Head of caudate nucleus (tissue), 42 donors: ENCODE measurements around the gene MAP3K20.

Experiments
- DNase-seq, 42 donors: peaks; one replicate each; pipeline versions ENCODE4 v3.0.0 to v3.0.0-alpha.2; 2020 to 2021; ENCODE audit warnings: mixed read lengths in 7 of 42
- intact Hi-C: fragments of 100-400 bp; cut with DNase I; formaldehyde crosslinking; loops from one replicate; pipeline ENCODE4 v1.15.0; 2022

MAP3K20 gene

DNA sequence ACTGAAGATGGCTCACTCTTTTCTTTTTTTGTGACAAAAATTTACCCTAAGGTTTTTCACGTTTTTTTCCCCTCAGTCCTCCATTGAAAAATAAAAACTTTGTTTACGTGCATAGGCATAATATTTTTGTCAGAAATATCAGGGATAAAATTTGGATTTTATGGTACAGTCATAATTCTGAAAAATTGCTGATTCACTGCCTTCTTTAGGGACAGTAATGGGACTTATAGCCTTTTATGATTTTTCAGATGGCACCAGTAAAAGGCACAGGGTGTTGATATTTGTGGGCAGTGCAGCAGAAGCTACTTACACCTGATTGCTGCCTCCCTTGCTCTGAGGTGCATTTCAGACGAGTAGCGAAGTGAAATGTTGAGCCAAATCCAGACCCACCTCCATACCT, 139.7 kb downstream of the MAP3K20 start:
- DNase-seq, result no peak
- intact Hi-C loops, result no loop called here

DNA sequence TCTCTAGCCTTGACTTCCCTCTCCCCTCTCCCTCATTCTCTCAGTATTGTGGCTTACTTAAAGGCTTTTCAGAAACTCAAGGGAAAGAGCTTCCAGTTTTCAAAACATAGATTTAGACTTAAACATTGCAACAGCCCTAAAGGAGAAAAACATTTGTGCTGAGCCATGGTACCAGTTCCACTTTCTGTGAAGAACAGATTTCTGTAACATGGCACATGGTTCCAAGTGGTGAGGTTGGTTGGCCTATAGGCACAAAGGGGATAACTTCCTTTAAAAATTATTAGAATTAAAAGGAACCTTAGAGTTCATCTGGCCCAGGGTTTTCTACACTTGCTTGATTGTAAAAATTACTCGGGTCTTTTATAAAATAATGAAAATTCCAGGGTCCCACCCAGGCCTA, 140.4 kb downstream of the MAP3K20 start:
- DNase-seq, result no peak
- intact Hi-C loops, result no loop called here

DNA sequence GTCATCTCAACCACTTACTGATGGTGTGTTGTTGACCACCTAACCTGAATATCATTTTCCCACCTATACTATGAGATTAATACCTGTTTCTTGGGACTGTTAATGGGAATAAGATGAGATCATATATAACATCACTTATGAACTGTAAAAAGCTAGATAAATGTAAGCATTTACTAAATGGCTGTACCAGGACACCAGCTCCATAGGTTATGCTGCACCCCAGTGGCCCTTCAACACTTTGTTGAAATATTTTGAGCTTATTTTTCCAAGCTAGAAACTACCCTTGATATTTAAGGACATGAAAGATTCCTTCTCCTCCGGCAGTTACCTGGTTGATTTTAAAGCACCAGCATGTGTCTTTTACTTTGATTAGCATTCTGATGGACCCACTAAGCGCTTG, 141.0 kb downstream of the MAP3K20 start:
- intact Hi-C loops, result no loop called here
- DNase-seq, result no peak

DNA sequence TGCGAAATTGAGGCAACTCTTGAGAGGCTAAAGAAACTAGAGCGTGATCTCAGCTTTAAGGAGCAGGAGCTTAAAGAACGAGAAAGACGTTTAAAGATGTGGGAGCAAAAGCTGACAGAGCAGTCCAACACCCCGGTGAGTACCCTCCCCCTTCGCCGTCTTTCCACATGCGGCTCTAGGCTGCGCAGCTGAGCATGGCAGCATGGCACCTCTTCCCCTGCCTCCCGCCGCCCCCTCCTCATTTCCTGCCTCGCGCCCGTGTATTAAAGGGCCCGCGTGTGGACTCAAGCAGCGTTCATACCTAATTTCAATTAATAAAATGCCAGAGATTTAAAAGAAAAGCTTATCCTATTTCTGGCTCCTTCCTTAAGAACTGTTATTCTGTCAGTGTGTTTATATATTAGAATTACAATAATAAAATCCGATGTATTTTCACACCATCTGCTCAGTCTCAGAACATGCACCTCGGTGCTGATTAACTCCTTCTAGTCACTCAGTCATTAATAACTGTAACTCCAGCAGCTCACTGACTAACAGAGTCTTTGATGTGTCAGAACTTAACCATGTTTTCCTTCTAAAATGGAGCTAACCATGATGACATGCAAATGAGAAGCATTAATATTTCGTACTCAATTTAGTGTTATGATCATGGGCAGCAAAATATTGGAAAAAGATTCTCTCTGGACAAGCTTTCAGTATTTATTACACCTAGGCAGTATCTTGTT, 141.6 kb downstream of the MAP3K20 start:
- intact Hi-C loops, result no loop called here
- DNase-seq, result peak in 33 of 42 donors; percentile 7 to 51 (median 32)

DNA sequence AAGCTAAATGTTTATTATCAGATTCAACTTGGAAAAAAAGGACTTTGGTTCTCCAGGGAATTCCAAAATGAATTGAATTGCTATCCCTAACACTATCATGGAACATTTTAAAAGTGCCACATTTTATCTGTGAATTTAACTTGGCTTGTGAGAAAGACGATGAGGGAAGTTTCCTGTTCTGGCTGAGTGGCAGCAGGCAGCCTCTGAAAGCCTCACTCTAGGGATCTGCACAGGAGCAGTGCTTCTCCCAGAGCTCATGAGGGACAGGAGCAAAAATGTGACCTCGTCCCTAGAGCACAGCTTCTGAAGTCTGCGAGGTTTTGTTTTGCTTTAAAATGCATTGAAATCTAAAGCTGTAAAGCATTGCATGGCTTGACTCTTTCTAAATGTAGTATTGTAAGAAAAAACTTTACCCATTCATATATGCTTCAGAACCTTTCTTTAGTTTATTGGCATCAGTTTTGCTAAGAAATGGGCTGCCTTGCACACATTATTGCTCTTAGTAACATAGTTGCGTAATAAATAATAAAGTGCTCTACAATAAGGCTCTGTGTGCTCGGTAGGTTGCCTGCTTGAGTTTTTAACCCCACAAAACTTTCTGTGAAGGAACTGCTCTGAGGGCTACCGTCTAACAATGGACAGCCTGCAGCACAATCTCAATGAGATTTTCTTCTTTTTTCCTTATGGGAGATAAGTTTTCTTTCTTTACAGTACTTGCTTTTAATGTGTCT, 142.8 kb downstream of the MAP3K20 start:
- intact Hi-C loops, result no loop called here
- DNase-seq, result peak in 3 of 42 donors; percentile 8 to 43 (median 19)

DNA sequence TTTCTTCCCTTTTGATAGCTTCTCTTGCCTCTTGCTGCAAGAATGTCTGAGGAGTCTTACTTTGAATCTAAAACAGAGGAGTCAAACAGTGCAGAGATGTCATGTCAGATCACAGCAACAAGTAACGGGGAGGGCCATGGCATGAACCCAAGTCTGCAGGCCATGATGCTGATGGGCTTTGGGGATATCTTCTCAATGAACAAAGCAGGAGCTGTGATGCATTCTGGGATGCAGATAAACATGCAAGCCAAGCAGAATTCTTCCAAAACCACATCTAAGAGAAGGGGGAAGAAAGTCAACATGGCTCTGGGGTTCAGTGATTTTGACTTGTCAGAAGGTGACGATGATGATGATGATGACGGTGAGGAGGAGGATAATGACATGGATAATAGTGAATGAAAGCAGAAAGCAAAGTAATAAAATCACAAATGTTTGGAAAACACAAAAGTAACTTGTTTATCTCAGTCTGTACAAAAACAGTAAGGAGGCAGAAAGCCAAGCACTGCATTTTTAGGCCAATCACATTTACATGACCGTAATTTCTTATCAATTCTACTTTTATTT, 145.6 kb downstream of the MAP3K20 start:
- intact Hi-C loops, result no loop called here
- DNase-seq, result peak in 1 of 42 donors; percentile 25

DNA sequence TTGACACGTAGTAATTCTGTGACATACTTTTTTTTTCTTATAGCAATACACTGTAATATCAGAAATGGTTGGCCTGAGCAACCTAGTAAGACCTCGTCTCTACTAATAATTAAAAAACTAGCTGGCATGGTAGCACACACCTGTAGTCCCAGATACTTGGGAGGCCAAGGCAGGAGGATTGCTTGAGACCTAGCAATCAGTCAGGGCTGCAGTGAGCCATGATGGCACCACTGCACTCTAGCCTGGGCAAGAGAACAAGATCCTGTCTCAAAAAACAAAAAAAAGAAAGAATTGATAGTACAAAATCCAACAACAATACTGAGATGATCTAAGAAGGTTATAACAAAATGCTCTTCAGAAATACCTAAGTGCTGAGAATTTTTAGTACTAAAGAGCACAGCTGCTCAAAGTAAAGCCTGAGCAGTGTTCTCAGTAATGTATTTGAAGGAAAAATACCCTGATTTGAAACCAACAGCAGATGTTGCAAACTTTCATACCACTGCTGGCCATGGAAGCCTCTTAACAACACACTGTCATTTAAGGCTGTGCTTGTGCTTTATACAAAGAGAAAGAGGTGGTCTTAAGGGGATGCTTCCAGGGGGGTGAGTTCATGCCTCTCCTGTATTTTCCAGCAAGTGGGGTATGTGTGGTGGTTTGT, 146.4 kb downstream of the MAP3K20 start:
- no peak for DNase-seq
- intact Hi-C loops, result no loop called here

DNA sequence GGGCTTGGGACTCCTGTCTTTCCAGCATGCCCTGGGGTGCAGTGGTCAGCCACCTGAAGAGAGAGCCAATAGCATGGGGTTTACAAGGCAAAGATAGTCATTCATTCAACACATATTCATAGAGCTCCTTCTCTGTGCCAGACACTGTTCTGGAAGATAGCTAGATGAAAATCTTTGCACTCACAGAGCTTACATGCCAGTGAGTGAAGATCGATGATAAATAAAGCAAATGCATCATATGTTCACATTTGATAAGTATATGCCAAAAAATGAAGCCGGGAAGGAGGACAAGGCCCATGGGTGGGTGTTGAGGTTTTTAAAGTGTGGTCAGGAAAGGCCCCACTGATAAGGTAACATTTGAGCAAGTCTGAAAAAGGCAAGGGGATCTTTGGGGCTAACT, 148.2 kb downstream of the MAP3K20 start:
- intact Hi-C loops, result no loop called here
- no peak for DNase-seq

DNA sequence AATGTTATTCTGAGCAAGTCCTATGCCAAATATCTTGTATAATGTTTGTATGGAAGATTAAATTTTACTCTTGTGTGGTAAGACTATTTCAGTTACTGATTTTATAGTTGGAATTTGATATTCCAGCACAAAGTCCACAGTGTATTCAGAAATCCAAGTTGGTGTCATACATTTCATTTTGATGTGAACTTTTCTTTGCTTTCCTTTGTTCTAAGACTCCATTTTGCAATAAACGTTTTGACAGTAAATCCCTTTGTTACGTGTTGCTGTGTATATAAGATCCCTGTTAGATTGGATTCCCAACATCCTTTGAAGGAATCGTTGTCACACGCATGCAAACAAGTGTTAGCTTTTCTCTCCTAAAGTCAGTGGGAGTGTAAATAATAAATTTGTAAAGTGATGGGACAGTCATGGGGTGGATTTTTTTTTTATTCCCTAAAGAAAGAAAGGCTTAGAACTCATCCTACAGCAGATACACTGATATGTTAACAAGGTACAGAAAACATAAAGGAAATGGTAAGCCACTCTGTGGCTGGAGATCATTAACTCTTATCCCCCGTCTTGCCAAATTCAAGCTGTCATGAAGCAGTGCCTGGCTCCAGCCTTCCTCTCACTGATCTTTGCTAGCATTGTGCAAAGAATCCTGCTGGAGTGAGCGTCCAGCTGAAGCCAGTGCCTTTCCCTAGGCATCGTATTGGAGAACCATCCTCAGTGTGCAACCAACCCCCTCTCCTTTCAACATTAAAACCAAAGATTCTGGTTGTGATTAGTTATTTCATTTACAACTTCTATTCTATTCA, 151.5 kb downstream of the MAP3K20 start:
- intact Hi-C loops, result no loop called here
- peak in 8 of 42 donors; percentile 11 to 47 (median 26) for DNase-seq

DNA sequence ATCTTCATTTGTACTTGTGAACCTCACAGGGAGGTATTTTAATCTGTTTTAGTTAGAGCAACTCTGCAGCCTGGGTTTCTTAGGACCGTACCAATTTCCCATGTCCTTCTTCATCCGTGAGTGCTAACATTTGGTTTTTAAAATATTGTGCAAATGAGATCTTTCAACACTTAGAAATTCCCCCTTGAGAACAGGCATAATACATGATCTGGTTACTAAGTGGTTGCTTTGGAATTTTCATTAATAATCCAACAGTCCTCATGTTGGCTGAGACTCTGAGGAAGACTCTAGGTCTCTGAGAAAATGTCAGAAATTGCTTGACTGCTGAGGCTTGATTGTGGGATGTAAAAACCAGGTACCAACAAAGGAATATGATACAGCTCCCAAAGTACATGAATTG, 153.4 kb downstream of the MAP3K20 start:
- intact Hi-C loops, result no loop called here
- DNase-seq, result no peak

DNA sequence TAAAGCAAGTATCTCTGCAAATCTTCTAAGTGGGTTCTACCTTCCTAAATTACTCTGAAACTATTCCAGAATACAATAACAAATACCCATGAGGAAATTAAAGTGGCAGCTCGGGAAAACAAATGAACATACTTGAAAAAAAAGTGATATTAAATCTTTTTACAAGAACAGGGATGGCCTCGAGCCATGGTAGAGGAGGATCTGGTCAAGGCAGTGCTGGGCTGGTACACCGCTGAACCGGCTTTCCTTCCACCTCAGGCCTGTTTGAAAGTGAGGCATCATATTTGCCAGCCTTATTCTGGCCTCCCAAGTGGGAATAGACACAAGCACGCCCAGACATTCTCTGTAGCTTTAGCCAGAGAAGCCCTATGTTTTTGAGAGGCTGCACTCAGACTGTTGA, 154.5 kb downstream of the MAP3K20 start:
- DNase-seq, result no peak
- intact Hi-C loops, result no loop called here

DNA sequence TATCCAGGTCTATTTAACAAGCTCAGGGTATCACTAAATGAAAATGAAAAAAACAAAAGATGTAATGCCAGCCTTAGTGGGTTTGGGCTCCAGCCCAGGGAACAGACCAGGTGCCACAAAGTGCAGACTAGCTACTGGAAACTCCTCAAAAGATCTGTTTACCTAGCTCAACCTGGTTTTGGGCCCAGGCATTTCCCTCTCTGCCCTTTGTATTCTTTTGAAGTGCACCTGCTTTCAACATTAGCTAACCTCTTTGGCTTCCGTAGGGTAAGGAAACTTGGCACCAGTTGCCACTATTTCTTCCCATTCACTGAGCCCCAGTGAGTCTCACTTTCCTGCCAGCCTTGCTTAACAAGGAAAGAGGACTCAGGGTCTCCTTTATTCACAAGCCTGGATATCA, 155.4 kb downstream of the MAP3K20 start:
- intact Hi-C loops, result no loop called here
- no peak for DNase-seq

DNA sequence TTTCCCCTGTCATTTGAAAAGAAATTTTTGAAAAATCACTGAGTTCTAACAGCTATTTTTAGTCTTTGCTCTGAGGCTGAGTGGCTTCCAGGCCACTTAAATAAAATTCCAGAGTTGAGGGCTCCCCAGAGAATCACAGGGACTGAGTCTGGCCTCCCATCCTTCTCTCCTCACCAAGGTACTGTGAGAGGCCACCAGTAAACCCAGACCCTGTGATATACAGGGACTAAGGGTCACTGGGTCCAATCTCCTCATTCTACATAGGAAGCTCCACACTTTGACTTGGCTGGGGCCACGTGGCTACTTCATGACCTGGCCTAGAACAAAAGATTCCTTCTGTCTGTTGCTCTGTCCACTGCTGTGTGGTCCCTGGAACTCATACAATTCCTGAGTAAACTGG, 155.8 kb downstream of the MAP3K20 start:
- no peak for DNase-seq
- intact Hi-C loops, result no loop called here

DNA sequence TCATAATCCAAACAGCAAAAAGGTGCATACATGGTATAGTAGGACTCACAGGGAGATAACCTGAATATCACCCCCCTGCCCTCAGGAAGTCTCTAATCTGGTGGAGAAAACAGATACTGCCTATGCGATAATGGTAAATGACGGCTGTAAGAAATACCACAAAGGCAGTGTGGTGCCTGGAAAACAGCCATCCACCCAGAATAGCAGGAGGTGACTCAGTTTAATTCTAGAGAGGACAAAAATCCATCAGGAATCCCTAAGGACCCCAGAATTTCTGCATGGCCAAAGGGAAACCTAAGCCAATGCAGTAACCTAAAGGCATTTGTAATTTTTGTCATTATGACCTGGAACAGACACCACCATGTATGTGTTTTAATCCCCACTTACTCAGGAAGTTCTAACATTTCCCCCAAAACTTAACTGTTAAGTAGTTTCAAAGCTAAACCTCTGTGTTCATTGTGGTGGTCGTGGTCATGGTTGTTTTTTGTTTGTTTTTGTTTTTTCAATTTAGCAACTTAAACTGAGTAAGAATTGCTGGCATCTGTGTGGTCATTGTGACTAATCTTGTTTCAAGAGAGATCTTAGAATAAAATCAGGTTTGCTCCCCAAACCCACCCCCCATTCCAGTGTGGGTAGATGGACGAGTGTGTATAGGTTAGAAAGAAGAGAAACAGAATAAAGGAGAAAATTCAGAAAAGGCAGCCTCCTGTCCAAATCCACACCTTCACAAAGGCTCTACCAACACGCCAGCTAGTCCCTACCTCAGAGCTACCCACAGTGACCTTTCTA, 157.5 kb downstream of the MAP3K20 start:
- intact Hi-C loops, result no loop called here
- DNase-seq, result no peak

DNA sequence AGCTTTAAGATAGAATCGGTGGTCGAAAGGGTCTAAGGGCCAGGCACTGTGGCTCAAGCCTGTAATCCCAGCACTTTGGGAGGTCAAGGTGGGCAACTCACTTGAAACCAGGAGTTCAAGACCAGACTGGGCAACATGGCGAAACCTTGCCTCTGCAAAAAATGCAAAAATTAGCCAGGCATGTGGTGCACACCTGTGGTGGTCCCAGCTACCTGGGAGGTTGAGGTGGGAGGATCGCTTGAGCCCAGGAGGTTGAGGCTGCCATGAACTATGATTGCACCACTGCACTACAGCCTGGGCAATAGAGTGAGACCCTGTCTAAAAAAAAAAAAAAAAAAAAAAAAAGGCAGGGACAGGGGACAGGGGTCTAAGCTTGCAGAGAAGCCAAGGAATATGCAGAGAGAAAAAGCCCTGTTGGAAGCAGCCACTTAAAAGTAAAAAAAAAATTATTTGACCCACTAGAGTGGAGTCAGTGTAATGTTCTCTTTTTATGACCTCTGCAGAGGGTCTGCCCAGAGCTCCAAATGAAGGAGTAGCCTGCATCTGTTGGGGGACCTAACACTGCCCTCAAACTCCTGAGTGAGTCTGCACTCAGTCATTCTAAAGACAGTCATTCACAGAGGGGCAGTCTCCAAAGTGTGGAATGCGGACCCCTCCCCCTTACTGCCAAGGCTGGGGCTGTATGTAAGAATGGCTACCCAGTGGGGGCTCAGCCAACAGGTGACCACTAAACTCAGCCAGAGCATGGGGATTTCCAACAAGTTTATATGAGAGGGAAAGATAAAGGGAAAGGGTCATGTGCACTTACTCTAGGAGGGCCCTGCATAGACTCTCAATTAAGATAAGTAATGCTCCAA, 160.5 kb downstream of the MAP3K20 start:
- intact Hi-C loops, result no loop called here

DNA sequence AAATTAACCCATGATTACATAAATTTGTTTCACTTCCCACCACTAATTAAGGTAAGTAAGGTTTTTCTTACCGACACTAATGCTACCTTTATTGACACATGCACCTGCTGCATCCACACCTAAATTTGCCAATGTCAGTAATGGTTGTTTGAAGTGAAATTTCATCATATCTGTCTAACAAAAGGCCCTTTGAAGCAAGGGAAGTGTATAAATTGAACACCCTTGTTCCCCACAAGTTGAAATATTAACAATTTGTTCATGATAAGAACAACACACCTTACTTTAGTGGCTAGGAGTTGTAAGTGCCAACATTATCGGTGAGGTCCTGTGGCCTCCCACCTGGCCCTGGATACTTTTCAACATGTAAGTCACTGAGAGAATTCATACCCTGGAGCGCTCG, 162.7 kb downstream of the MAP3K20 start:
- DNase-seq, result no peak
- intact Hi-C loops, result no loop called here

More for the DNA sequence above, 160.5 kb downstream of the MAP3K20 start:
- DNase-seq, result no peak

DNA sequence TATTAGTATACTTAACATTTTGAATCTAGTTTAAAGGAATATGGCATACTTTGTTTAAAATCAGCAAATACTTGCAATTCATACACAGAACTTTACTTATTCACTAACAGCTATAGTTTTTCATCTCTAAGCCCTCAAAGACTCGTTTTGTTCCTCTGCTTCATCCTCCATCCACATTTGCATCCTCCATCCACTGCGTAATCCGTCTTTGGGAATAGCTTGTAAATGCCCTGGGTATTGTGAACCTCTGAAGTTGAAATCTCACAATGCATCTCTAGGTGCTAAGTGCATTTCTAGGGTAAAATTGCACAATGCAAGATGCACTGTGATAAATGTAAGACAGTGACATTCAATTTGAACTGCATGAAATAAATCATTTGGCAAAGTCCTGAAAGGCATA, 163.2 kb downstream of the MAP3K20 start:
- DNase-seq, result no peak
- intact Hi-C loops, result no loop called here

DNA sequence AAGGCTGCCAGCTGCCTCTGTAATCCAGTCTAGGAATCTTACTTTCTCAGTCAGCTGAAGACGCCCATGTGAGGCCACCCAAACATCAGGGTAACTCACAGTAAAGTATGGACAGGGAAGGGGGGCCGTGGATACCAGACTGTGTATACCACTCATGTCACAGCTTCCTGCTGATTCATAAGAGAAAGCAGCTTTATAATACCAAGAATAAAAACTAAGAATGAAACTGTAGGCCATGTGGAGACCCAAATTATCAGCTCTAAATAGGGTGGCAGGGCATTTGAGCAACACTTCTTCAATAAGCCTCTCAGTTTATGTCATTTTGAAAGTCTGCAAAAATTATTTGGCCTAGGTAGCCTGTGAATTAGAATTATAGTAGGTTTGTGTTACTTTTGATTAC, 164.0 kb downstream of the MAP3K20 start:
- intact Hi-C loops, result no loop called here
- no peak for DNase-seq
